Esophagus squamous epithelium (tissue), 4 donors: Measurements from ENCODE around the gene ZNF32.

Experiments
- POLR2A ChIP-seq, 4 donors: fragments of 450-650 bp; IDR thresholded peaks; one replicate each; pipeline ENCODE4 v1.6.1; 2017; ENCODE audit warnings: antibody characterized with exemption in 4 of 4, mild to moderate bottlenecking in 4 of 4, moderate library complexity in 3 of 4
- TF ChIP-seq, protein P1 (sequence below), 6 experiments: fragments of 450-650 bp in 4 of 6; fragments of 200-600 bp in 2 of 6; sonication (generic) in 2 of 6; IDR thresholded peaks; one replicate each; pipeline ENCODE4 v1.5.1; 2016 to 2019; ENCODE audit warnings: antibody characterized with exemption in 6 of 6, mild to moderate bottlenecking in 4 of 6, moderate library complexity in 4 of 6

DNA sequence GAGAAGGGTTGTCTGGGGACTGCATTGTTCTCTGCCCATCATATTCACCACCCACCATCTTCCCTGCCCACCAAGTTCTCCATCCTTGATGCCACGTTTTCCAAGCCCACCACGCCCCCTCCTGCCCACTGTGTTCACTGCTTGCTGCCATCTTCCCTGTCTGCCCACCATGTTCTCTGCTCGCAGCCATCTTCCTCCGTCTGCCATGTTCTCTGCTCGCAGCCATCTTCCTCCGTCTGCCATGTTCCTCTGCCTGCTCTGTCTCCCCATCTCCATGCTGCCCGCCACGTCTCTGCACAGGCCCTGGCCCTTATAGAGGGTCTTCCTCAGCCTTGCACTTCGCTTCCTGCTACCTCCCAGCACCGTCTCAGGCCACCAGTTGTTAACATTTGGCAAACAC is 30.0 kb upstream of the ZNF32 start:
- TF ChIP-seq, protein P1, sequence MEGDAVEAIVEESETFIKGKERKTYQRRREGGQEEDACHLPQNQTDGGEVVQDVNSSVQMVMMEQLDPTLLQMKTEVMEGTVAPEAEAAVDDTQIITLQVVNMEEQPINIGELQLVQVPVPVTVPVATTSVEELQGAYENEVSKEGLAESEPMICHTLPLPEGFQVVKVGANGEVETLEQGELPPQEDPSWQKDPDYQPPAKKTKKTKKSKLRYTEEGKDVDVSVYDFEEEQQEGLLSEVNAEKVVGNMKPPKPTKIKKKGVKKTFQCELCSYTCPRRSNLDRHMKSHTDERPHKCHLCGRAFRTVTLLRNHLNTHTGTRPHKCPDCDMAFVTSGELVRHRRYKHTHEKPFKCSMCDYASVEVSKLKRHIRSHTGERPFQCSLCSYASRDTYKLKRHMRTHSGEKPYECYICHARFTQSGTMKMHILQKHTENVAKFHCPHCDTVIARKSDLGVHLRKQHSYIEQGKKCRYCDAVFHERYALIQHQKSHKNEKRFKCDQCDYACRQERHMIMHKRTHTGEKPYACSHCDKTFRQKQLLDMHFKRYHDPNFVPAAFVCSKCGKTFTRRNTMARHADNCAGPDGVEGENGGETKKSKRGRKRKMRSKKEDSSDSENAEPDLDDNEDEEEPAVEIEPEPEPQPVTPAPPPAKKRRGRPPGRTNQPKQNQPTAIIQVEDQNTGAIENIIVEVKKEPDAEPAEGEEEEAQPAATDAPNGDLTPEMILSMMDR (IDR thresholded peaks at IDR 0.05) = no peak
- no peak for TF ChIP-seq POLR2A (IDR thresholded peaks at IDR 0.05)
